Superior temporal gyrus (tissue), 1 donor: ENCODE data around the gene RASGEF1B.
A peak's percentile ranks its signal among the peaks of the same experiment; 100 is the strongest.

Source experiments
- DNase-seq: peaks from one replicate; pipeline ENCODE4 v3.0.0-alpha.2; 2016; ENCODE audit errors: extremely low spot score

RASGEF1B gene

GRCh38 chr4:81471588-81472280 lies at the start of gene RASGEF1B:
Gene RASGEF1B (minus strand): TSS chr4:81471907. CDS start chr4:81459508, 12,399 bp downstream.
- DNase-seq: peak; percentile 89

- no peak for DNase-seq
Observed at GRCh38 chr4:81519856-81520255, 48.1 kb upstream of the RASGEF1B start.

GRCh38 chr4:81519427-81519773 lies 47.7 kb upstream of the RASGEF1B start:
- no peak for DNase-seq

GRCh38 chr4:81518762-81519426 lies 47.2 kb upstream of the RASGEF1B start:
- DNase-seq: no peak

- DNase-seq: no peak
Observed at GRCh38 chr4:81516241-81516640, 44.5 kb upstream of the RASGEF1B start.

DNA sequence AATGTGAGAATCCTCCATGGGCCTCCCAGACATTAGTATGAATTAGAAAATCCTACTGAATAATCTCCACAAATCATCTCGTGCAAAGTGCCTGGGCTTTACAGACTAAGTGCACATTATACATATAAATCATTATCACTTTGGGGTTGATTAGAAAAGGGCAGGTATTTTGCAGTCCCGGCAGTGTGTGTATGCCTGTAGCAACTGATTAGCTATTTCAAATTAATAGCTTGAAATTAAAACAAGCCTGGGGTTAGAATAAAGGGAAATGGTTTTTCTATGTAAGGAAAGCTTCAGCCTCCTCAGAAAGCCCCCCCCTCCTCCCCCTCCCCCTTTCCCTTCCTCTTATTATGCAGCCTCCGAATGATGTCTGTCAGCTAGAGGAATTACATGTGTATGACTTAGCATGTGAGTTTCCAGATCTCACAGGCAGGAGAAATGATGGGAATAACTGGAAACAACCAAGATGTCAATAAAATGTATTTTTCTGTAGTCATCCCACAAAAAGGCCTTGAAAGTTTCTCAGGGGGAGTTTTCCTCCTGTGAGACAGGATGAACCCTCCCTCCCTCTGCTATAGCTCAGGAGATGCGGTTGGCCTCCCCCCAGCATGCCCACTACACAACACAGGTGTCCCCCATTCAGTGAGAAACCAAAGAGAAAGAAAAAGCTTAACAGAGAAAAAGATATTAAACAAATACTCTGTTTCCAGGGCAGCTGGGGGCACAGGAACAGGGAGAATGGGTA lies 41.2 kb upstream of the RASGEF1B start:
- no peak for DNase-seq

GRCh38 chr4:81512001-81512756 lies 40.5 kb upstream of the RASGEF1B start:
- no peak for DNase-seq

GRCh38 chr4:81510643-81511178 lies 39.0 kb upstream of the RASGEF1B start:
- no peak for DNase-seq

DNA sequence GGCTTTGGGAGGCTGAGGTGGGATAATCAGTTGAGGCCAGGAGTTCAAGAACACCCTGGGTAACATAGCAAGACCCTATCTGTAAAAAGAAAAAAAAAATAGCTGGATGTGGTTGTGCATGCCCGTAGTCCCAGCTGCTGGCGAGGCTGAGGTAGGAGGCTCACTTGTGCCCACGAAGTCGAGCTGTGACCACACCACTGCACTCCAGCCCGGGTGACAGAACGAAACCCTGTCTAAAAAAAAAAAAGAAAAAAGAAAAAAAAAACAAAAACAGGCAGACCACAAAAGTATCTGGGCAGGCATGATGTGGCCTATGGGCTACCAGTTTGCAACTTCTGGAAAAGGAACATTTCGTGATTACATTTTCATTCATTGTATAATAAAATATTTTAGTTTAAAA lies 38.1 kb upstream of the RASGEF1B start:
- no peak for DNase-seq

DNA sequence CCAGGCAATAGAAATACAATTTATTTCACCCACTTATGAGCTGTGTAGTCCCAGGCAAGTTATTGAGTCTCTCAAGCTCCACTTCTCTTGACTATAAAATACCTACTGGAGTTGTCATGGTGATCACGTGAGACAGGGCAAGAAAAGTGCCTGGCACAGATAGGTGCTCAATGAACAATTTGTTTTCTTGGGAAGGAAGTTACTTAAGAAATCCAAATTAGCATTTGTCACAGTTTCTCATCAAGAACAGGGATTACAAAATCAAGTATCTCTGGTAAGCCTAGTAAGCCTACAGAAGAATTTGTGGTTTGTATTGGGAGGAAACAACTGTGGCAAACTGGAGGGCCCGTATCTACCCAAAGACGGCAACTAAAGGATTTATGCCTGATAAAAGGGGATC lies 37.5 kb upstream of the RASGEF1B start:
- DNase-seq: no peak

DNA sequence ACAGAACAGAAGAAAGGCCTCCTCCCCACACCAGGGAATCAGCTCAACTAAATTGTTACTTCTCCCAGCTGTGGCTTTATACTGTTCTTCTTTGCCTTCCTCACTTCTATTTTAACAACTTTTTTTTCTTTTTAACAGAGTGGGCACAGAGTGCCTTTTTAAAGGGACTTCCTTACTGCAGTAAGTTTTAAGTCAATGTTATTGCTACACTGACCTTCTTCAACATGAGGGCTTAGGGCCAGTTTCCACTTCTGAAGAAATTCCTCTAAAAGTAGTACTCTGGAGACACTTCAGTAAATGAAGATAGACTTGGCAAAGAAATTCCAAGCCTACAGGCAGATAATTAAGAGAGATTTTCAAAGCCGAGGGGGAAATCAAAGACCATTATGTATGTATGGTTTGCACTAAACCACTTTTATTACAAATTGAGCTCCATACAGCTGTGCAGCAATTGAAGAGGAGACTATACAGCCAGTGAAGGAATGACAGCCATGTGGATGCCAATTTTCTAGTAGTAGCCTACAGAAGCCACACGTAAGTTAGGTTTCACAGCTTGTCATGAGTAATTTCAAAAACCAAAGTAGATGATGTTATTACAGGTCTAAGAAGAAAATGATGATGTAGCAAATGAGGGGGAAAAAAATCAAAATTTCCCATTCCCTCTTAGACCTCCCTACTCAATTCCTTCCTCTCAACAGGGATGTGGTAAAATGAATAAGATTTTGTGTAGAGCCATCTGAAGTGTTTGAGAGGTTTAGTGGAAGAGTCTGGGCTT lies 36.9 kb upstream of the RASGEF1B start:
- no peak for DNase-seq

DNA sequence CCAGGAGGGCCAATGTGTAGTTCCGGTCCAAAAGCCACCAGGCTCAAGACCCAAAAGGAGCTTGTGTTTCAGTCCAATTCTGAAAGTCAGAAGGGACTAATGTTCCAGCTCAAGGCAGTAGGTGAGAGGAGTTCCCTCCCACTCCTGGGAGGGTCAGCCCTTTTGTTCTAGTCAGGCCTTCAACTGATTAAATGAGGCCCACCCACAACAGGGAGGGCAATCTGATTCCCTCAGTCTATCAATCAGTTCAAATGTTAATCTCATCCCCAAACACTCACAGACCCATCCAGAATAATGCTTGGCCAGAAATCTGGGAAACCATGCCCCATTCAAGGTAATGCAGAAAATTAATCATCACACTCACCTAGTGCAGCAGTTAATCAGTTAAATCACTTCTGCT lies 35.8 kb upstream of the RASGEF1B start:
- DNase-seq: no peak

DNA sequence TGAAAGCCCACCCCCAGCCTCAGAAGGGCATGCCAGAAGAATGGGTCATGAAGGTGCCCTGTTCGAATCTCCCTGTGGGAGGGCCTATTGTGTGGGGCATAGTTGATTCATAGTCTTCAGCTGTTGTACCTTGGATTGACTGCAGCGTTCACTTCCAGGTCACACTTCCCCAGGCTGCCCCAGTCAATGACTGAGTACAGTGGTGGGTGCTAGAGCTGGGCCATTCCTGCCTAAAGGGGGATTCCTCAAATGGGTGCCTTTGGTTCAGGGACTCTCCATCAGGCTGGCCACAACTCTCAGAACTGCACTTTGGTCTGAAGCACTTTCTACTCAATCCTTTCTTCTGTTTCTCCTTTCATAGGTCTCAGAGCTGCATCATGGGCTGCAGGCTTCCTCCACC lies 35.0 kb upstream of the RASGEF1B start:
- no peak for DNase-seq

DNA sequence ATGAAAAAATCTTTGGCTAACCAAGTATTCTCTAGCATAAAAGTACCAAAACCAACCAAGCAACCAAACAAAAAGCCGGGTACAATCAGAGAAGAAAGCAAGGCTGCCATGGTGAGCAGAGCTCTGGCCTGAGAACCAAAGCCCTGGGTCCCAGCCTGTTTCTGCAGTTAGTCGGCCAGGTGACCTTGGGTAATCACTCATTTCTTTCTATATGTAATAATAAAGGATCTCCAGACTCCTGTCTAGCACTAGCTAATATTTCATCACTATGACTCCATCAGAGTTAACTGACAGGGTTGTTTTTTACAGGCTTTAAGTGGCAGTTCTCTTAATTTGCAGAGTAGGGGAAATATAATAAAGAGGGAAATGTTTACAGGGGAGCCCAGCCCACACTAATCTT lies 34.0 kb upstream of the RASGEF1B start:
- no peak for DNase-seq

DNA sequence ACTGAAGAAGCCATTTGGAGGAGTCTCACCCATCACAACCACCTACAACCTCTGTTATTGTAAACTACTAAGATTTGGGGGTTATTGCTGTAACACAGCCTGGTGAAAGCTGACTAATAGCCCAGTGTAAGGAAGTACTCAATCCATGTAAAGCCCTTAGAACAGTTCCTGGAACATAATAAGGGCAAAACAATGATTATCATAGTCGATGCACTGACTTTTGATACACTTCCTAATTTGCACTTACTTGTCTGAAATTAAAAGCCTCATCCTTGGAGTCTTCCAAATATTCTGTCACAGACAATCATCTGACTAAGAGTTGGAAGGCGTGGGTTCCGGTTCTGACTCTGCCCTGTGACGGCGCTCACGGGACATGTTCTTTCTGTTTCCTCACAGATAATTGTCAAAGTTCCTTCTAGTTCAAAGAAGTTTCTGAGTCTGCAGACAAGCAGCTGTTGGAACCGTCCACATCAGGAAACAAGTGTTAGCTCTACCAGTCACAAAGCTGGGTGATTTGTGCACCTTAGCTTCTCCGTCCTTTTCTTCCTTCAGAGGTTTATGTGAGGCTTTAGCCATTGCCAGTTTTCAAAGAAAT lies 33.4 kb upstream of the RASGEF1B start:
- no peak for DNase-seq

DNA sequence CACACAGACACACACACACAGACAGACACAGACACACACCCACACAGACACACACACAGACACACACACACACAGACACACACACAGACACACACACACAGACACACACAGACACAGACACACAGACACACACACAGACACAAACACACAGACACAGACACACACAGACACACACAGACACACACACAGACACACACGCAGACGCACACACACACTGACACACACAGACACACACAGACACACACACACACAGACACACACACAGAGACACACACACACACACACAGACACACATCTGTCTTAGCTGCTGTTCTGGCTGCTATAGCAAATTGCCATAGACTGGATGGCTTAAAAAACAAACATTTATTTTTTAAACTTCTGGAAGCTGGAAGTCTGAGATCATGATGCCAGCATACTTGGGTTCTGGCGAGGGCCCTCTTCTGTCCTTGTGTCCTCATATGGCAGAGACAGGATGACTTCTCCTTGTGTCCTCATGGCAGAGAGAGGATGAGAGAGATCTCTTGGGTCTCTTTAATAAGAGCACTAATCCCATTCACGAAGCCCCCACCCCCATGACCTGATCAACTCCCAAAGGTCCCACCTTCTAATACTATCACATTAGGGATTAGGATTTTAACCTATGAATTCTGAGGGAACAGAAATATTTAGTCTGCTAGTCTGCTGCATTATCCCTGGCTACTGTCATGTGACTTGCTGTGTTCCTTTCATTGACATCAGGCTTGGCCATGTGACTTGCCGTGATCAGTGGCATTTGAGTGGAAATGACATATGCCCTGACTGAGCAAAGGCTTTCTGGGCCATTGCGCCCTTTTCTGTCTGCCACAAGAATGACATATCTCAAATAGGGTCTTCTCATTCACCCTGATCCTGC lies 32.7 kb upstream of the RASGEF1B start:
- no peak for DNase-seq

DNA sequence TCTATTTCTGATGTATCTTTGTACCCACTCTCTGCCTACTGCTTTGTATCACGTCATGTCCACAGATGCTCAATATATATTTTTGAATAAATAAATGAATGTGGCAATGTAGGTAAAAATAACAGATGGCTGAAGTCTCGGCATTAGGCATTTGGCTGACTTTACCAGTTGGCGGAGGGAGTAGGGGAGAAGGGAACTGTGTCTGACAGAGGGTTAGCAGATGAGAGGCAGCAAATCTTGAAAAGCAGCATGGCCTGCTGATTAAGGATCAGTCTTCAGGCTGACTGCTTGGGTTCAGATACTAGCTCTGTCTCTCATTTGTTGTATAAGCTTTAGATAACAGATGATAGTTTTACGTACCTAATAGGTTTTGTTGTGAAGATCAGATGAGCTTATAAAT lies 31.9 kb upstream of the RASGEF1B start:
- no peak for DNase-seq

DNA sequence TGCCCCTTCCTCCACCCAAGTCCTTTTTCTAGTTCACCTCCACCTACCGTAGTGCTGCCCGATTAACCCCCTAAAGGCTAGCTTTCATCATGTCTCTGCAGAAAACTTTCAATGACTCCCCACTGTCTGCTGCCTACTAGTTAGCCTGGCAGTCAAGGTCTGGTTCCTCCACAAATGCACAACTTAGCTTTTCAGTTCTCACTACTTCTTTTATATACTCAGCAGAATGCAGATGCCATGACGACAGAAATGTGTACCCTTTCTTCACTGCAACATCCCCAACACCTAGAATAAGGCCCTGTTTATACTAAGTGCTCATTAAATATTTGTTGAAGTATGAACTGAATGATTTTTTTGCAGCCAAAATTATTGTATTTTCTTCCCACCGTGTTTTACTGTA lies 30.9 kb upstream of the RASGEF1B start:
- DNase-seq: no peak

DNA sequence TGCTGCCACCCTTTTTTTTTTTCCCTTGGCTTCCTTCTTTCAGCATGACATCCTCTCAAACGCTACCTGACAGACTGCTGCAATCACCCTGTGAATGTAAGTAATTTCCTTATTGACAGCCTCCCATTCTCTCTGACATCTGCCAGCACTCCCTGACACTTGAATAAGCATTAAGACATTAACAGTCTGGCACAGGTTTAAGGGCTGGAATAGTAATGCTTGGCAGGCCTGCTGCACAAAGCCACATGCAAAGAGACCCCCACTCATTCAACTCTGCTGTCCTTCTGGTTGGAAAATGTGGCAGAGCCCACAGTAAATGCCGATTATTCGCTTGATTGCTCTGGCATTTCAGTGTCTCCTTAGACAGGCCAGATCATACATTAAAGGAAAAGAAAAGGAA lies 28.1 kb upstream of the RASGEF1B start:
- no peak for DNase-seq
